HG03469 (cell line): ENCODE data around the gene SLC41A2.
"Not testable (repeated sequence)": the region's sequence is repeated elsewhere in the genome, so short reads cannot be mapped to it uniquely, and the experiment has no call there.

Experiments used
- ATAC-seq: cut with Tn5 transposase; IDR thresholded peaks from one replicate; pipeline ENCODE4 v1.9.1; 2021; ENCODE audit warnings: mild to moderate bottlenecking, moderate library complexity, moderate number of reproducible peaks; ENCODE audit not compliant: unreplicated experiment

The SLC41A2 gene

GRCh38 chr12:104964856-104965205, 6.7 kb upstream of the SLC41A2 start:
- ATAC-seq: no peak

GRCh38 chr12:104964167-104964855, 6.2 kb upstream of the SLC41A2 start:
- no peak for ATAC-seq

GRCh38 chr12:104963757-104964156, 5.7 kb upstream of the SLC41A2 start:
- no peak for ATAC-seq

GRCh38 chr12:104960464-104960863, 2.4 kb upstream of the SLC41A2 start:
- ATAC-seq: no peak

GRCh38 chr12:104959335-104959841, 1.3 kb upstream of the SLC41A2 start:
- no peak for ATAC-seq

GRCh38 chr12:104958805-104959334, 780 bp upstream of the SLC41A2 start:
- ATAC-seq: no peak

- ATAC-seq: peak; percentile 19
These were observed 430 bp downstream of the SLC41A2 start for GRCh38 chr12:104957719-104958000.

- ATAC-seq: no peak
These were observed 996 bp downstream of the SLC41A2 start for GRCh38 chr12:104956870-104957718.

DNA sequence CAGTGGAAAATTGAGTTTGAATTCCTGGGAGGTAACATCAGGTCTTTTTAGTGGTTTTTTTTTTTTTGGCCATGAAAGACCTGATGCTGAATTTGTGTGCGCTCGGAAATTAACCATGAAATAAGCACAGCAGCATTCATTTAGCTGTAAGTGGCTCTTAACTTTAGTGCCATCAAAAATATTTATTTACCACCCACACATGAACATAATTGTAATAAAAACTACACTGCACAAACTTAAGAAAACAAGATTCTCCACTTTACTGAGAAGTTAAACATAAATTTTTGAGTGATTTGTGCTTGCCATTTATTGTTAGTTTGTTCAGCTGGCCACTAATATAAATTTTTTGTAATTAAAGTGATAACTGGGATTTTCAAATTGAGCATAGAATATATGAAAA, 2.4 kb downstream of the SLC41A2 start:
- ATAC-seq: no peak

DNA sequence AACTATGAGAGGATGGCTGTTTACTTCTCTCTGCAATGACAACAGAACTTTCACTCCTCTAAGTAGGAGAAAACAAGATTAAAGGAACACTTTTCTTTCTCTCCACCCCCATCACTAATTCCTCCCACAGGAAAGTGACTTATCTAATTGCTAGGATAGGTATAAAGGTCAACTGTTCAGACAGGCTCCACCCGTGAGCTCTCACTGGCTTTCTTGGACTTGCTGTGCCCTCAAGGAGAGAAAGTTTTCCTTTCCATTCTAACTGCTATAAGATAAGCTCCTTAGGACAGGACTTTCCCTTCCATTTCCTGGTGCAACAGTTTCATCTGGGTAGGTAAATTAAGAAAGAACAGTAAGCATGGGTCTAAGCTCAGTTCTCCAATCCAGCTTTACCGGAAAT, 4.8 kb downstream of the SLC41A2 start:
- ATAC-seq: no peak

DNA sequence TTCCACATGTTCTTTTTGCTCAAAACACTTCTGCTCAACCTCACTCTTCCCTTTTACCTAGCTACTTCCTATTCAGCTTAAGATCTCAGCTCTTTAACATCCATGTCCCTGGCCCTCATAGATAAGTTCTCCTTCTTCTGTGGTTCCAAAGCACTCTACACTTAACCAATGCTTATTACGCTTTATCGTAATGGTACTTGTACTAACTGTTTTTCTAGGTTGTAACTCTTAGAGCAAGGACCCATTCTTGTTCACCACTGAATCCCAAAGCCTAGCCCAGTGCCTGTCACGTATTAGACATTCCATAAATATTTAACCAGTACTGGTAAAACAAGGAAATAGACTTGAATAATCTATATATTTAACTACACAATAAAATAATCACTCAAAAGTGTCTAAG, 5.3 kb downstream of the SLC41A2 start:
- no peak for ATAC-seq

DNA sequence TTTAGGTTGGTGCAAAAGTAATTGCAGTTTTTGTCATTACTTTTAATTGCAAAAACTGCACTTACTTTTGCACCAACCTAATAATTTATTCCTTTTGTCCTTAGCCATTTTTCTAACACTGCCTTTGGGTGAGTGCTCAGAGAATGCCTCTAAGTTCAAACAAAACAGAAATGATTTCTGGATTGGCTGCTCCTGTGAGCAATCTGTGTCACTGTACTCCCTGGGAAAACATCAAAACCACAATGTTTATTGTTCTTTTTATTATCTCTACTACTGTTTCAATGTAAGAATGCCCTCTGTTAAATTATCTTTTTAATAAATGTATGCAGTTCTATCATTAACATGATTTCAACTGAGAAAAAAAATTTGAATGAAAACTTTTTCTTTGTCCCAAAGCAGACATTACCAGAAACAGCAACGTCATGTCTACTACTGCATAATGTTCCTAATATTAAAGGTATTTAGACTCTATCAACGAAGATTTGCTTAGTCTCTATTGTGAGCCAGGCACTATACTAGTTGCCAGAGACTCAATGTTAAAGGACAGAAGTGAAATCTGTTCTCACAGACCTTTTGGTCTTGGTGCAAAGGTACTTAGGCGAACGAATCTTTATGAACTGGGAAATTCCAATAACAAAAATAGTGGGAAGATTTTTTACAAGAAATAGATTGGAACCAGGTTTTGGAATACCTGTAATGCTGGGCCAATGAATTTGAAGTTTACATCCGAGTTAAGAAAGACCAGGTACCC, 6.2 kb downstream of the SLC41A2 start:
- no peak for ATAC-seq

DNA sequence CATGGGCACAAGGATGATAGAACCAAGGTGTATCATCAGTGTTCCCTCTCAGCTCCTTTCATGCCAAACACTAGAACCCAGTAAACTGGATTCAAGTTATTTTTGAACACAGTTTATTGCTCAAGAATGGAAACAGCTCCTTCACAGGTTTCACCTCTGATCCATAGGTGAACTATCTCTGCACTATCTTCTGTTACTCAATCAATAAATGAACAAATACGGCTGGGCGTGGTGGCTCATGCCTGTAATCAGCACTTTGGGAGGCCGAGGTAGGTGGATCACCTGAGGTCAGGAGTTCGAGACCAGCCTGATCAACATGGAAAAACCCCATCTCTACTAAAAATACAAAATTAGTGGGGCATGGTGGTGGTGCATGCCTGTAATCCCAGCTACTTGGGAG, 9.4 kb downstream of the SLC41A2 start:
- not testable (repeated sequence) for ATAC-seq

DNA sequence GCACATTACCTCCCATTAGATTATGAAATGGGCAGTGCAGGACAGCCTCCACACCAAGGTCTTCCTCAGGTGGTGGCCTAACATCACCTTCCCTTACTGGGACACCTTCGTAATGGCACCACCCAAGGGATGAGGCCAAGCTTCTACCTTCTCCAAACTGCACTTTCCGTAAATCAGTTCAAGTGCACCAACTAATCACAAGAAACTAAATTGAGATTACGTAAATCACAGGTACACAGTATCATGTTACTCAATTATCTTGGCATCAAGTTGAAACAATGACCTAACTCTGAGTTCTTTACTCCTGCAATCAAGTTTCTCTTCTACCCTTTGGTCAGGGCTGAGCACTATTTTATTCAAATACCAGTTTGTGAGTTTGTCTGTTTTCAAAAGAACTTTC, 13.8 kb downstream of the SLC41A2 start:
- no peak for ATAC-seq

DNA sequence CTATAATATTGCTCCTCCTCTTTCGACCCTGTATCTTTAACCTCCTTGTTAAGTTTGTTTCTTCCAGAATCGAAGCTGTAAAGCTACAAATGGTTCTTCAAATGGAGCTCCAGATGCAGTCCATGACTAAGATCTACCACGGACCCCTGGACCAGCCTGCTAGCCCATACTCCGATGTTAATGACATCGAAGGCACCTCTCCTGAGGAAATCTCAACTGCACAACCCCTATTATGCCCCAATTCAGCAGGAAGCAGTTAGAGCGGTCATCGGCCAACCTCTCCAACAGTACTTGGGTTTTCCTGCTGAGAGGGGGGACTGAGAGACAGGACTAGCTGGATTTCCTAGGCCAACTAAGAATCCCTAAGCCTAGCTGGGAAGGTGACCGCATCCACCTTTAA, 14.7 kb downstream of the SLC41A2 start:
- not testable (repeated sequence) for ATAC-seq

- no peak for ATAC-seq
These were observed 16.0 kb downstream of the SLC41A2 start for GRCh38 chr12:104942075-104942474.

DNA sequence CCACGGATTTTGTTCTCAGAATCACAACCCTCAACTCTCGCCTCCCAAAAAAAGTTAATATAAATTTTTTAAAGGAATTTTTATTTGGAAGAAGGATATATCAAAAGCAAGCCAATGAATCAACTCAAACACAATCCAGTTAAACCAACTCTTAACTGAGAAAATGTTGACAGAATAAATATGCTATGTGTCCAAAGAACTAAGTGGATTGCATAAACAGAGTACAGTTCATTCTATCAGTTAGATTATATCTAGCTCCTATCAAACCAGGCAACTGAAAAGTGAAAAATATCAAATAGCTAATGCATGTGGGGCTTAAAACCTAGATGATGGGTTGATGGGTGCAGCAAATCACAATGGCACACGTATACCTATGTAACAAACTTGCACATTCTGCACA, 16.6 kb downstream of the SLC41A2 start:
- ATAC-seq: no peak

DNA sequence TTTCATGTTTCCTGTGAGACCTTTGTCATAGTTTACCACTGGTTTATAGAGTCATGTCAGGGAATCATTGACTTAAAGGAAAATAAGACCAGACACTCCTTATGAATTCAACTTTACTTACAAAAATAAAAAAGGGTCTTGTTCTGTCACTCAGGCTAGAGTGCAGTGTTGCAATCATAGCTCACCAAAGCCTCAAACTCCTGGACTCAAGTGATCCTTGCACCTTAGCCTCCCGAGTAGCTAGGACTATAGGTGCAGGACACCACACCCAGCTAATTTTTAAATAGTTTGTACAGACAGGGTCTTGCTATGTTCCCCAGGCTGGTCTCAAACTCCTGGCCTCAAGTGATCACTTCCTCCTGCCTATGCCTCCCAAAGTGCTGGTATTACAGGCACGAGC, 19.0 kb downstream of the SLC41A2 start:
- ATAC-seq: no peak

DNA sequence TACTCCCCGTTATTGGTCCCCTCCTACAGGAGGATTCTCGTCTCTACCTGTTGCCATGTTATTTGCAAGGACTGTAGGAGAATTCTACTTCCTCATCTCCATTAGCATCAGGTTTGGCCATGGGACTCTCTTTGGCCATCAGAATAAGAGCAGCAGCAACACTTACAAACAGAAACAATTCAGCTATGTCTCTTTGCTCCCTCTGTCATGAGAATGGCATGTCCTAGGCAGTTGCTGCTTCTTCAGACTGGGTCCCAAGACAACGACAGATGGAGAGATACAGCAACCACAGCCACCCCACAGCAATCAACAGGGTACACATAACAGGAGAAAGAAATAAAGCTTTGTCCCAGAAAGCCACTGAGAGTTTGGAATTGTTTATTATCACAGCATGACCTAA, 19.7 kb downstream of the SLC41A2 start:
- no peak for ATAC-seq

GRCh38 chr12:104935886-104936285, 22.2 kb downstream of the SLC41A2 start:
- no peak for ATAC-seq

GRCh38 chr12:104933778-104934177, 24.3 kb downstream of the SLC41A2 start:
- no peak for ATAC-seq
